ENCODE data around the gene GART.

DNA sequence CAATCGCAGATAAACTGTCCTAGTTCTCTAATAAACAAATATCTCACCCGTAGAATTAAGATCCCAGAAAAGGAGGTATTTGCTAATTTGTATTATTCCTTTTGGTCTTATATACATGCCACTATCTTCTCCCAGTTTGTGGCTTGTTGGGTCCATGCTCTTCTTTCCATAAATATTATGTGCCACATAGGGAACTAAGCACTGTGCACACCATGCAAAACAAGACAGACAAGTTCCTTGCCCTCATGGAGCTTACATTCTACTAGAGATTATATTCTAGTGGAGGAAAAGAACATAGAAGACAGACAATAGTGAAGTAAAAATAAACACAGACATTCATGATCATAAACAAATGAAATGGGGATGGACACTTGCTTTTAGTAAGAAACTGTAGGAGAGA is 4.7 kb downstream of the GART start:
- TF ChIP-seq POLR2A (IDR thresholded peaks at IDR 0.05) (no peak), POLR2AphosphoS5 (IDR thresholded peaks at IDR 0.05) (no peak), EP300 (IDR thresholded peaks at IDR 0.05) (no peak)
- TF ChIP-seq, protein P1, sequence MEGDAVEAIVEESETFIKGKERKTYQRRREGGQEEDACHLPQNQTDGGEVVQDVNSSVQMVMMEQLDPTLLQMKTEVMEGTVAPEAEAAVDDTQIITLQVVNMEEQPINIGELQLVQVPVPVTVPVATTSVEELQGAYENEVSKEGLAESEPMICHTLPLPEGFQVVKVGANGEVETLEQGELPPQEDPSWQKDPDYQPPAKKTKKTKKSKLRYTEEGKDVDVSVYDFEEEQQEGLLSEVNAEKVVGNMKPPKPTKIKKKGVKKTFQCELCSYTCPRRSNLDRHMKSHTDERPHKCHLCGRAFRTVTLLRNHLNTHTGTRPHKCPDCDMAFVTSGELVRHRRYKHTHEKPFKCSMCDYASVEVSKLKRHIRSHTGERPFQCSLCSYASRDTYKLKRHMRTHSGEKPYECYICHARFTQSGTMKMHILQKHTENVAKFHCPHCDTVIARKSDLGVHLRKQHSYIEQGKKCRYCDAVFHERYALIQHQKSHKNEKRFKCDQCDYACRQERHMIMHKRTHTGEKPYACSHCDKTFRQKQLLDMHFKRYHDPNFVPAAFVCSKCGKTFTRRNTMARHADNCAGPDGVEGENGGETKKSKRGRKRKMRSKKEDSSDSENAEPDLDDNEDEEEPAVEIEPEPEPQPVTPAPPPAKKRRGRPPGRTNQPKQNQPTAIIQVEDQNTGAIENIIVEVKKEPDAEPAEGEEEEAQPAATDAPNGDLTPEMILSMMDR (IDR thresholded peaks at IDR 0.05): no peak
